NCI-H128 (cell line): ENCODE data around the gene MORN4.

Source experiments
- DNase-seq: peaks from one replicate; lab custom pipeline; 2025; ENCODE audit not compliant: unreplicated experiment; lab: John Stamatoyannopoulos, UW

MORN4 gene

GRCh38 chr10:97575127-97575668 is 58.1 kb downstream of the MORN4 start:
- DNase-seq: no peak

DNA sequence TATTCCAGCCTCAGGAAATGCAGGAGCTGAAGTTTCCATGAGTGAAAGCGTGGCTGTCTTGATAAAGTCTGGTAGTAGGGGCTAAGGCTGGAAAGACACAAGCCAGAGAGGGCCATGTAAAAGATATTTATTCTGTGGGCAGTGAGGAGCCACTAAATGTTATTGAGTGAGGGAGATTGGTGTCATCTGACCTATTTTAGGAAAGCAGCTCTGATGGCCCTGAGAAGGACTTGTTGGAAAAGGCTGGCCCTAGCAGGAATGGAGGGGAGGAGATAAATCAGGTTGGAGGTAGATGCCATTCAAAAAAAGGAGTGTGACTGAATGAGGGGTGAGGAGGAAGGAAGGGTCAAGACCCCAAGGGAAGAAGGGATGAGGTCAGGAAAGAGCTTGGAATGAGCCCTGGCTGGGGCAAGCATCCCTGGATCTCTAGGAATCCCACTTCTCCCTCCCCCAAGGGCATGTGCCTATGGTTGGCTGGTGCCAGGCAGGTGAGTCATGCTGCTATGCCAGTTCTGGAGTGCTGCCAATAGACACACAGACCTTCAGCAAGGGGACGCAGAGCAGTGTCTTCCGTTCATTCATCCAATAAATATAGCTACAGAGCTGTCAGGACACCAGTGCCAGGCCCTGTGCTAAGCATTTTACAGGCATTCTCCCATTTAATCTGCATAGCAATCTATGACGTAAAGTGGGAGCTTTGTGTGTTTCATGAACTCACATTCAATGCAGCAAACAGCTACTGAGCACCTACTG is 58.8 kb downstream of the MORN4 start:
- DNase-seq: peak; percentile 27

- DNase-seq: no peak
These were observed 59.6 kb downstream of the MORN4 start for GRCh38 chr10:97573672-97574071.

- no peak for DNase-seq
These were observed 60.3 kb downstream of the MORN4 start for GRCh38 chr10:97573021-97573420.

- DNase-seq: no peak
These were observed 60.9 kb downstream of the MORN4 start, which contains the start of gene ANKRD2 for GRCh38 chr10:97572214-97572989. Gene ANKRD2 (plus strand): TSS chr10:97572779. CDS start chr10:97572789, 10 bp downstream.

DNA sequence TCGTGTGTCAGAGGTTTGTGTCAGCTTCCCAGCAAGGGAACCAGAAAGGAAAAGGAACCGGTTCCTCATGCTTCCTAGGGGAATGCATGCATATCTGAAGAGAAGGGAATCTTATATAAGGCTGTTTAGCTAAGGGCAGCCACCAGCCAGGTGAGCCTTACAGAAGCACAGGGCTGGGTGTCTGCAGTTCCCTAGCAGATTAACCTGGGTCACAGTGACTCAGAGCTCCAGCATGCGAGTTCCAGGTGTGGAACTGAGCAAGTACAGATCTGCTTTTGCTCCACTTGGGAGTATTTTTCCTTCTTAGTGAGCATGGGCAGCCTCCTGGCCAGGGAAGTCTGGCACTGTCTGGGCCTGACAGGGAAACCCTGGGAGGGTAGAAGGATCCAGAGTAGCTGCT is 61.7 kb downstream of the MORN4 start:
- no peak for DNase-seq

- no peak for DNase-seq
These were observed 62.4 kb downstream of the MORN4 start for GRCh38 chr10:97570789-97571471.

GRCh38 chr10:97570146-97570788 is 63.0 kb downstream of the MORN4 start:
- DNase-seq: no peak

- DNase-seq: no peak
These were observed 65.4 kb downstream of the MORN4 start for GRCh38 chr10:97567891-97568290.

GRCh38 chr10:97566336-97566996 is 66.8 kb downstream of the MORN4 start:
- DNase-seq: no peak

- DNase-seq: no peak
These were observed 68.5 kb downstream of the MORN4 start for GRCh38 chr10:97564776-97565175.
